HG03521 (cell line): ENCODE measurements around the gene SIM2.

Source experiments
- ATAC-seq: cut with Tn5 transposase; IDR thresholded peaks from one replicate; pipeline ENCODE4 v1.9.1; 2021; ENCODE audit warnings: mild to moderate bottlenecking, moderate library complexity; ENCODE audit not compliant: unreplicated experiment

Gene SIM2

DNA sequence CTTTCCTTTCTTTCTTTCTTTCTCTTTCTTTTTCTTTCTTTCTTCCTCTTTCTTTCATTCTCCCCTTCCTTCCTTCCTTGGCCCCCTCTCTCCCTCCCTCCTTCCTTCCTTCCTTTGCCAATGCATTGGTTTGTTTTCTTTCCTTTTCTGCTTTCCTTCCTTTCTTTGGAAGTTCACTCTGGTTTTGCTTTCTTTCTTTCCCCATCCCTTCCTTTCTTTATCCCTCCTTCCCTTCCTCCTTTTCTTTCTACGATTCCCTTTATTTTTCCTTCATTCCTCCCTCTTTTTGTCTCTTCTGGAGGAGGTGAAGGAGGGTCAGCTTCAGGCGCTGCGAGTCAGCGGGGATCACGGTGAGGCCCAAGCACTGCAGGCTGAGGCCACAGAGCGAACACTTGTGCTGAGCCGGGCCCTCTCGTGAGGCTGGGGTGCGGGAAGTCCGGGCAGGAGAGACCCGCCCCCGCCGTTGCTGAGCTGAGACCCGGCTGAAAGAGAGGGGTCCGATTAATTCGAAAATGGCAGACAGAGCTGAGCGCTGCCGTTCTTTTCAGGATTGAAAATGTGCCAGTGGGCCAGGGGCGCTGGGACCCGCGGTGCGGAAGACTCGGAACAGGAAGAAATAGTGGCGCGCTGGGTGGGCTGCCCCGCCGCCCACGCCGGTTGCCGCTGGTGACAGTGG lies 1.5 kb downstream of the SIM2 start:
- no peak for ATAC-seq

DNA sequence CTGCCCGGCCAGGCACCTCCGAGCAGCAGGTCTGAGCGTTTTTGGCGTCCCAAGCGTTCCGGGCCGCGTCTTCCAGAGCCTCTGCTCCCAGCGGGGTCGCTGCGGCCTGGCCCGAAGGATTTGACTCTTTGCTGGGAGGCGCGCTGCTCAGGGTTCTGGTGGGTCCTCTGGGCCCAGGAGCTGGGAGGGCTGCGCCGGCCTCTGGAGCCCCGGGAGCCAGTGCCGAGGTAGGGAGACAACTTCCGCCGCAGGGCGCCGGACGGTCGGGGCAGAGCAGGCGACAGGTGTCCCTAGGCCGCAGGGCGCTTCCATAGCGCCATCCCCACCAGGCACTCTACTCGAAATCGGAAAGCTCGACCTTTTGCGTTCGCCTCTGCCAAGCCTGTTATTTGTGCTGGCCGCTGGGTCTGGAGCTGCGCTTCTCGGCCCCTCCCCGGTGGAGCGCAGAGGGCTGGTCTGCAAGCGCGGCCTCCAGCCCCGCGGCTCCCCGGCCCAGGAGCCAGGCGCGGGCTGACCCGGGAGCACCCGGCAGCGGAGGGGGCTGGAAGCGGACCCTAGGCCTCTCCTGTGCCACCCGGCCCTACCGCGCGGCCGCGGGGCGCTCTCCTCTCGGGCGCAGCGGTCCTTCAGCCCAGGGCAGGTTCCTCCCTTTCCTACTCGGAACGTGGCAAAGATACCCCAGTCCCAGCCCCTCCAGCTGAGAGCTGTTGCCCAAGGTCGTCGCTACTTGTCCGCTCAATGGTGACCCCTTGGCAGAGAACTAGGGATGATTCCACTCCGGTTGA lies 2.2 kb downstream of the SIM2 start:
- ATAC-seq, result no peak

DNA sequence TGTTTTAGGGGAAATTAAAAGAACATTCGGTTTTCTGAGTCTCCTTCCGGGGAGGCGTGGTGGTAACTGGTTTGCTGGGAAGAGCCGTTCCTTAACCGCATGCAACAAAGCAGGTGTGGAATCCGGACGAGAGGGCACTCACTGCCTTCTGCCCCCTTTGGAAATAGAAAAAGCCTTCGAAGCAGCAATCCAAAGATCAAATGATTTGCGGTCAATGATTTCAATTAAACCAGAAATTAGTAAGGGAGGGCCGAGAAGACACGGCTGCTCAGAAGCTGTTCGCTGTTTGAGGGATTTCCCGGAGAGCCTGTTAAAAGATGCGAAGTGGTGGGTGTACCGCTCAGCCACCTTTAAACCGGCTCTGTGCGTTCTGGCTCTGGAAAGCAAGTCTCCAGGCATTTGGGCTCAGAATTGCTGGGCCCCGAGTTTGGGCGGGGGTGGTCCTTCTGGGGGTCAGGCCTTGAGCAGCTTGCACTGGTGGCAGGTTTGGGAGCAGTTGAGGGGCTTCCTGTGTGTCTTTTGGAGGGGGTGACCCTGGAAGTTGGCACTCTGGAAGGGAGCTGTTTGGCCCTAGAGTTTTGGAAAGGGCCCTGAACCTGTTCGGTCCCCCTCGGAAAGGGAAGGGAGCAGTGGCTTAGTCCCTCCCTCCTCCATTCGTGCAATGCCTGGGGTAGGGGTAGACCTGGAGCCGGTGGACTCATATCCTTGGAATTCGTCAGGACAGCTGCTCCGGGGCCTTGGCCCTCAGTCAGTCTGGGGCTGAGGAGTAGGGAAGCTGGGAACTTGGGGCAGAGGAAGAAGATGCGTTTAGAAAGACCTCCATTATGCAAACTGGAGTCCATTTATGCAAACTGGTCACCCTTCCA lies 3.1 kb downstream of the SIM2 start:
- ATAC-seq, result no peak

DNA sequence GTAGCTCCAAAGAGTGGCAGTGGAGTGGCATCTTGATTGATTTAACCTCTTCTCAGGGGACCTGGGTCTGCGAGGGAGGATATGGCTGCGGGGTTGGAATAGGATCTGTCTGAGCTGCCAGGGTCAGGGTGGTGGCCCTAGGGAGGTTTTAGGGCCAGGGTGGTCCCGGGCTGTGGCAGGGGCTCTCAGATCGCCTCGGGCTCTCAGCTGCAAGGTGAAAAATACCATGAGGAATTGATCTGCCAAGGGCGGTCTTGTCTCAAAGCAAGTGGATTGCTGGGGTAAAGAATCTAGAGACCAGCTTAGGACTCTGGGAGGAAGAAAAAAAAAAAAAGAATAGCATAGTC lies 3.7 kb downstream of the SIM2 start:
- ATAC-seq, result no peak

DNA sequence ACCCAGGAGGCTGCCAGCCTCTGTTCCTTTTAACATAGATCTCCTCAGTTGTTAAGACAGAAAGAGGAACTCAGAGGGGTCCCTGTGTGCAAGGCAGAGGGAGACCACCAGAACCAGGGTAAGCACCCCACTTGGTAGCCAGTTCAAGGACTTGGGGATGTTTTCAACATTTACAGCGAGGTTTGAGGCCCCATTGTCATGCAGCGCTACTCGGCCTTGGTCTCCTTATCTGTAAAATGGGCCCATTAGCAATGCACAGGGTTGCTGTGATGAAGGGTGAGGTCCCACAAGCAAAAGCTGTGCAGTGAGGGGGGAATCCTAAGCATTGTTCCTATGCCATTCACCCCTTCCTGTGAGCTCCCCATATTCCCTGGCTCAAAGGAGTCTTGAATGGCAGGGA lies 4.2 kb downstream of the SIM2 start:
- ATAC-seq, result no peak

DNA sequence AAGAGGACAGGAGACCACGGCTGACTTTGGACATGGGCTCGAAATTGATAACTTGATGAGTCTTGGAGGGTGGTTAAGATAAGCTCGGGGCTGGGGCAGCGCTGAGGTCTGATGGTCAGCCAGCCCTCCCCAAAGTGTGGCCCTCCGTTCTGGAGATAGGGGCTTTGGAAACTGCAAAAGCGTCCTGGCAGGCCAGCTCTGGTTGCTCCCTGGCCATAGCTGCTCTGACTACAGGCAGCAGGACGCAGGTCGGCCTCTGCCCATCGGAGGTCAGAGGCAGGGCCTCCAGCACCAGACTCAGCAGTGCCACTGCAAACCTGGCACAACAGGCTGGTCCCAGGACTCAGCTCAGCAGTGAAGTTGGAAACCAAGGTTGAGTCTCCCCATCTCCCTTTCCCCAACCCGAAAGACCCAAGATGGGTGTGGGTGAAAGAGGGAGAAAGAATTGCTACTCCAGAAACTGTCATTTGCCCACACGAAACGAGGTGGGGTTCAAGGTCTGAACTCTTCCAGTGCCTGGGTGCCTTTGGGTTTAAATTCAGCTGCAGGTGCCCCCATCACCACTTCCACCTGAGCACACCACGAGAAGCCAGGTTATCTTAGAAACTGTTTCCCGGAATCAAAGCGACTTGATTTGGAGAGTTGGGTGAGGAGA lies 4.8 kb downstream of the SIM2 start:
- ATAC-seq, result no peak

GRCh38 chr21:36704281-36704957 lies 5.5 kb downstream of the SIM2 start:
- ATAC-seq, result no peak

DNA sequence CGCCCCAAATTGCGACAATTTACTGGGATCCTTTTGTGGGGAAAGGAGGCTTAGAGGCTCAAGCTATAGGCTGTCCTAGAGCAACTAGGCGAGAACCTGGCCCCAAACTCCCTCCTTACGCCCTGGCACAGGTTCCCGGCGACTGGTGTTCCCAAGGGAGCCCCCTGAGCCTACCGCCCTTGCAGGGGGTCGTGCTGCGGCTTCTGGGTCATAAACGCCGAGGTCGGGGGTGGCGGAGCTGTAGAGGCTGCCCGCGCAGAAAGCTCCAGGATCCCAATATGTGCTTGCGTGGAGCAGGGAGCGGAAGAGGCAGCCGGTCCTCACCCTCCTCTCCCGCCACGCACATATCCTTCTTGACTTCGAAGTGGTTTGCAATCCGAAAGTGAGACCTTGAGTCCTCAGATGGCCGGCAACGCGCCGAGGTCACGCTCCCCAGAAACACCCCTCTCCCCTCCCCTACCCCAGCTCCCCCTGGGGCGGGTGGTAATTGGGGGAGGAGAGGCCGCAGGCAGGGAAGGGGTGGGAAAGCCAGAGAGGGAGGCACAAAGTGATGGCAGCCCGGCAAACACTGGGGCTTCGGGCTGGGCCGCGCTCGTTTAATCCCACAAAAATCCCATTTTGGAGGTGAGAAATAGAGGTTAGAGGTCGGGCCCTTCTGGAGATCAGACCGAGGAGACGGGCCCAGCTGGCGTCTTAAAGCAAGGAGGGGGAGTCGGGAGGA lies 6.2 kb downstream of the SIM2 start:
- no peak for ATAC-seq

DNA sequence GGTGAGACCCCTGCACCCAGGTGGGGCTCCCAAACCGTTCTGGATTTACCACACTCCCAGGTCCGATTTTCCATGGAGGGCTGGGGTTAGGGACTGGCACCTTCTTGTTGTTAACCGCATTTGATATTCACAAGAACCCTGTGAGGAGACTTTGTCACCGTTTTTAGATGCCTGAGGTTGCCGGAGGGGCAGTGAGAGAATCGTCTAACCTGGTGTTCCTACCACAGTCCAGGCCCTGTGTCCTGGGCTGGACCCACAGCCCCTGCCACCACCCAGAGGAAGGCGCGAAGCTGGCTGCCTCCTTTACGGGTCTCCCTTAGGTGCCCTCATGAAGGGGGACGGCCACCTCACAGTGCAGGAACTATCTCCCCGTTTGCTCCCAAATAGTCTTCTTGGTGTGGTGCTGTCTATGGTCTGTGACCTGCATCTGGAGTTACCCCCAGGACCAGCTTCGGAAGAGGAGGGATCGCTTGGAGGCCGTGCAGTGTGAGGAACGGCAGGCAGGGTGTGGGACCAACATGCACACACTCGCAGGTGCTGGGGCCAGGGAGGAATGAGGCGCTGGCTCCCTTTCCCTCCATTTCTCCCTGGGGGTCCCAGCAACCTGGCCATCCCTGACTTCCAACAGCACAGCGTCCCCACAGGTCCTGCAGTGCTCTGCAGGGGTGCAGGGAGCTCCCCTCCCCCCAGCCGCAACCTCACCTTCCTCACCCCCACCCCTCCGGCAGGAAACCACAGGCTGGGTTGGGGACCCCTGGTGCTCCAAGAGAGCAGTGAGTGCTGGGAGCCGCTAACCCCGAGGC lies 7.0 kb downstream of the SIM2 start:
- ATAC-seq, result no peak

GRCh38 chr21:36706482-36706852 lies 7.6 kb downstream of the SIM2 start:
- no peak for ATAC-seq

DNA sequence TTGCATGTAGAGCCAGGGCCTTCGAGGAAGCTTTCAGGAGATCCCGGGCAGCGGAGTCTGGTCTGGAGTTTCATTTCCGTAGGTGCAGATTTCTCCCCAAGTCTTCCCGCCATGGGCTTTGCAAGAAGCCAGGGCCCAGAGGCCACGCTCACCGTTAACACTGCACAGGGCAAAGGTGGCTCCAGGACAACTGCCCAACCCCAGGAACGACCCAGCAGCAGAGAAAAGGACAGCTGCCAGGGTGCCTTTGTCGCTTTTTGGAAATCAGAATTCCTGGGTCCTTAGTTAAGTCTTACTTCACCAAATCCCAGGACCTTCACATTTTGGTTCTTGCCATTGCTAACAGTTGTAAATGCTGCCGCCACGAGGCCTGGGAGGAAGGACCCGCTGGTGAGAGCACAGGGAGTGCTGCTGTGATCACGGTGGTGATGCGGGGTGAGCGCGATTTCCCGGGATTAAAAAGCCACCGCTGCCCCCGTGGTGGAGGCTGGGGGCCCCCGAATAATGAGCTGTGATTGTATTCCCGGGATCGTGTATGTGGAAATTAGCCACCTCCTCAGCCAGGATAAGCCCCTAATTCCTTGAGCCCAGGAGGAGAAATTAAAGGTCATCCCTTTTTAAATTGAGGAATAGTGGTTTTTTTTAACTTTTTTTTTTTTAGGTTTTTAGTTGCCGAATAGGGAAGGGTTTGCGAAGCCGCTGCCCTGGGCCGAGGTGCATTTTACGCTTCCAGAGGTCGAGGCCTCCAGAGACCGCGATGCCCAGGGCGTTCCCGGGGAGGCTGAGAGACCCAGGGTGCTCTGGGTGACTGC lies 8.2 kb downstream of the SIM2 start:
- ATAC-seq, result no peak

- ATAC-seq, result no peak
Observed at GRCh38 chr21:36707763-36708285, 8.9 kb downstream of the SIM2 start.

GRCh38 chr21:36708286-36709029 lies 9.5 kb downstream of the SIM2 start:
- no peak for ATAC-seq

GRCh38 chr21:36709030-36709867 lies 10.3 kb downstream of the SIM2 start:
- no peak for ATAC-seq

DNA sequence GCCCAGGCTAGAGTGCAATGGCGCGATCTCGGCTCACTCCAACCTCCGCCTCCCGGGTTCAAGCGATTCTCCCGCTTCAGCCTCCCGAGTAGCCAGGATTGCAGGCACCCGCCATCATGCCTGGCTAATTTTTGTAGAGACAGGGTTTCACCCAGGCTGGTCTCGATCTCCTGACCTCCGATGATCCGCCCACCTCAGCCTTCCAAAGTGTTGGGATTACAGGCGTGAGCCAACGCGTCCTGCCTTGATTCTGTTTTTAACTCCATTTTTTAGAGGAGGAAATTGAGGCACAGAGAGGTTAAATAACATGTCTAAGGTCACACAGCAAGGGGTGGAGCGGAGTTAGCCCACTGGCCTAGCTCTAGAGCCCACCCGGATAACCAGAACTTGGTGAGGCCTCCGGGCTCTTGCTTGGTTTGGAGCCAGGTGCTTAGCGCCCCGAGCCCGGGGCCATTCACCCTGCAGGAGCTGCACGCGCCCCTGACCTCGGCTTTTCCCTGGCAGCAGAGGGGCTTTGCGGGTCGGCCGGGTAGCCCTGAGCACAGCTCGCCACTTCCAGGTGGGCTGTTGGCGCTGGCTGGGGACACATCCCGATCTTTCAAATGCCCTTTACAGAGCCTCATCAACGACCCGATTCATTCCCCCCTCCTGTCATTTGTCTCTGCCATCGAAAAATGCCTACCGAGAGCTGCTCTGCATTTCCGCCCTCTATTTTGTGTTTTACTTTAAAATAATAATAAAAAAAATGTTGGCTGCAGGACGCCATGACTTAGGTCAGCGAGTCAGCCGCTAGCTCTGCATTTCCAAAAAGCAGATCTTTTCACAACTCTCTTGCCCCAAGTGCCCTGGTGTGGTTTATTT lies 11.2 kb downstream of the SIM2 start:
- no peak for ATAC-seq

DNA sequence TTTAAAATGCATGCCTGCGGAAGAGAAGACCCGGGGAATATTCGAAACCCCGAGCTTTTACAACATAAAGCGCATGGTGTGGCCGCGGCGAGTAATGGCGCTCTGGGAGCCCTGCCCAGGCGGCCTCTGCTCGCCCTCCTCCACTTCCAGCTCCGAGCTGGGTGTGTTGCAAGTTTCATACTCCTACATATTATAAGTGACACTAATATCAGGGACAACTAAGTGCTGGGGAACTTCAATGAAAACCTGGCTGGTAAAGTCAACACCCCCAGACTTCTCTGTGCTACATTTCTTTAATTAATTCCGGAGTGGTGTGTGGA lies 11.8 kb downstream of the SIM2 start:
- ATAC-seq, result no peak
